AG09319 (cell line): Measurements from ENCODE around the gene GYPA.
"Not testable (repeated sequence)": the region's sequence is repeated elsewhere in the genome, so short reads cannot be mapped to it uniquely, and the experiment has no call there.

Experiments used
- DNase-seq: peaks from one replicate; pipeline ENCODE4 v3.0.0-alpha.2; 2010; ENCODE audit warnings: low read depth; ENCODE audit errors: extremely low read depth
- TF ChIP-seq, protein P1 (sequence below): IDR thresholded peaks from 2 replicates; pipeline ENCODE4 v1.5.1; 2011; ENCODE audit warnings: low read depth, mild to moderate bottlenecking, inconsistent platforms, low read length, moderate library complexity

Gene GYPA

DNA sequence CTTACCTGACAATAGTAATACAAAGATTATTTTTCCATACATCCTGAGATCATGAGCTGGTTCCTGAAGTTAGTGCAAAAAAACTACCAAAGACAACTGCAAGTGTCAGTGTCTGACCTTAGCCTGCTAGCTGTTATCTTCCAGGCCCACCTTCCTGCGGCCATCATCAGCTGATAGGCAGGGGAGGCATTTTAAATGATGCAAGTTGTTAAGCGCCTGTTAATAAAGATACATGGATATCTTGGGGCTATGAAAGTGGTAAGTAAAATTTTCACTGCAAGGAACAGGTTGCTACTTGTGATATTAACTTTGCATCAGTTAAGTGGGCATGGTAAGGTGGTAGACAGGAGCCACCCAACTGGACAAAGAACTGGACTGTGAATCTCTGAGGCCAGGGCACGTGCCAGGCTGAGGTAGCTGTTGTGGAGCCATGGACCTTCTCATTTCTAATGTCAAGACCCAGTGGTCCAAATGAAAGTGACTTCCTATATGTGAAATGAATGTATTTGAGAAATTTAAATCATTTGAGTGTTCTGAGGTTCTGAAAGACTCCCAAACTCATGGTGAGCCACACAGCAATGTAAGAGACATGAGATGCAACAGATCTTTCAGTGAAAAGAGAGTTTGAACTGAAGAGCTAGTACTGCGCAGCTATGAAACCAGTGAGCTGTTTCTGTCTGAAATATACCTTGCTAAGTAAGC lies at the start of gene GYPA:
GYPA (minus strand) TSS at position 125 of the 702 bp plus-strand sequence; CDS start at position 42, 83 bp downstream.
- DNase-seq: not testable (repeated sequence)

DNA sequence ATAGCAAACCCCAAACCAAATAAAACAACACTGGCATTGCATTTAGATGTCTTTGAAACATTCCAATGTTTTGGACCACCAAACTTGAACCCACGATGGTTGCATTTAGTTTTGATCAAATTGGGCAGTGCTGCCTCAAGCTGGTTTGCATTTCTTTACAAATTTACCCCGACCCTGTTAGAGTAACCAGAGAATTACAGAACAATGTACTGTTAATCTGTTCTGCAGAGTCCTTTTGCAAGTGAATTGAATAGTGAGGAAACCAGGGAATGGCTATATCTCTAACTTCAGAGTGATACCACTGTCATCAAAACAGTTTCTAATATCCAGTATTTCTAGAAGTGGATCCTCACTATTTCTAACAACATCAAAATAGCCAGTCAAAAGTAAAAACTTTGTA lies 49.5 kb upstream of the GYPA start:
- no peak for DNase-seq
- TF ChIP-seq, protein P1, sequence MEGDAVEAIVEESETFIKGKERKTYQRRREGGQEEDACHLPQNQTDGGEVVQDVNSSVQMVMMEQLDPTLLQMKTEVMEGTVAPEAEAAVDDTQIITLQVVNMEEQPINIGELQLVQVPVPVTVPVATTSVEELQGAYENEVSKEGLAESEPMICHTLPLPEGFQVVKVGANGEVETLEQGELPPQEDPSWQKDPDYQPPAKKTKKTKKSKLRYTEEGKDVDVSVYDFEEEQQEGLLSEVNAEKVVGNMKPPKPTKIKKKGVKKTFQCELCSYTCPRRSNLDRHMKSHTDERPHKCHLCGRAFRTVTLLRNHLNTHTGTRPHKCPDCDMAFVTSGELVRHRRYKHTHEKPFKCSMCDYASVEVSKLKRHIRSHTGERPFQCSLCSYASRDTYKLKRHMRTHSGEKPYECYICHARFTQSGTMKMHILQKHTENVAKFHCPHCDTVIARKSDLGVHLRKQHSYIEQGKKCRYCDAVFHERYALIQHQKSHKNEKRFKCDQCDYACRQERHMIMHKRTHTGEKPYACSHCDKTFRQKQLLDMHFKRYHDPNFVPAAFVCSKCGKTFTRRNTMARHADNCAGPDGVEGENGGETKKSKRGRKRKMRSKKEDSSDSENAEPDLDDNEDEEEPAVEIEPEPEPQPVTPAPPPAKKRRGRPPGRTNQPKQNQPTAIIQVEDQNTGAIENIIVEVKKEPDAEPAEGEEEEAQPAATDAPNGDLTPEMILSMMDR: no peak

- DNase-seq: no peak
- TF ChIP-seq, protein P1: no peak
Measured at GRCh38 chr4:144189121-144189520, 48.6 kb upstream of the GYPA start.

DNA sequence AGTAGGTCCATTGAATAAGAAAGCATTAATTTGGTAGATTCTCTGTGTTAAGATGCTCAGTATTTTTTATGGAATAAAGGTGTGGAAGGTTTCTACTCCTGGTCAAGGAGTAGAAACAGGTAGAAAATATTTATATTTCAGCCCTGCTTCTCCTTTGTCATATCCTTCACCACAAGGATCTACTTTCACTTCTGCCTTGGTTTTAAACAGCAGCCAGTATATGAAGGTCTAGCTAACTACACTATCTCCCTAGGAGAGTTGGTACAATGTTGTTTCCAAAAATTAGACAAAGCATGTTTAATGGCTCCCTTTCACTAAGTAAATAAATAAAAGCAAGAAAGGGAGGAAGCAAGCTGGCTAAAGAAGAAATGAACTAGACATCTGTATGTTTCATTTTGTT lies 44.6 kb upstream of the GYPA start:
- no peak for DNase-seq
- TF ChIP-seq, protein P1: no peak

DNA sequence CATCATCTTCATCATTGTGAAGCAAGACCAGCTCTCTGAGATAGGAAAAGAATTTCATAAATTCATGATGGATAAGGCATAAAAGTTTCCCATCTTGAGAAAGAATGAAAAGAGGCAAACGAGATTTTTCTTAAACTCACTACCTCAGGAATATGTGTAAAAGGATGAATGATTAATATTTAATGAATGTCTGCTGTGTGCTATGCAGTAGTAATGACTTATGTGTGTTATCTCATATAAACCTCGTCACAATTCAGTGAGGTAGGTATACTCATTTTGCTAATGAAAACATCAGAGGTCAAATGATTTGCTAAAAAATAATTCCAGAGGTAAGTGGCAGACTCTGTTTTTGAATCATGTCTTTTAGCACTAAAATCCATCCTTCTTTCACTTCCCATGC lies 42.6 kb upstream of the GYPA start:
- TF ChIP-seq, protein P1: no peak
- no peak for DNase-seq

DNA sequence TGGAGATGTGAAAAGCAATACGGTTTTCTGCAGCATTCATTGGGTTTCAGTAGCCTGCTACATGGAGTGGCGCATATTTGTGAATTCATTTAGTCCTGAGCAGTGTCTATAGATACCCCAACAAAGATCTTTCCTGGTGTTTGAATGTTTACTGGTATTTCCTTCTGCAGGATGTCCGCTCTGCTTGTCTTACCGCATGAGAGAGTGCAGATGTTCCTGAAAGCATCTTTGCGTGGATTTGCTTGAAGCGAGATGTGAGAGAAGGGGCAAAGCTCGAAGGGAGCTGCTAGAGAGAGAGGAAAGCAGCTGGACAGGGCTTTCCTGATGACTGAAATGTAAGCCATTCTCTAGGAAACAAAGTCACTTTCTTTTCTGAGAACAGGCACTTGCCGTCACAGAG lies 40.9 kb upstream of the GYPA start:
- DNase-seq: no peak
- TF ChIP-seq, protein P1: no peak

- TF ChIP-seq, protein P1: no peak
- no peak for DNase-seq
Measured at GRCh38 chr4:144179152-144179739, 38.7 kb upstream of the GYPA start.

DNA sequence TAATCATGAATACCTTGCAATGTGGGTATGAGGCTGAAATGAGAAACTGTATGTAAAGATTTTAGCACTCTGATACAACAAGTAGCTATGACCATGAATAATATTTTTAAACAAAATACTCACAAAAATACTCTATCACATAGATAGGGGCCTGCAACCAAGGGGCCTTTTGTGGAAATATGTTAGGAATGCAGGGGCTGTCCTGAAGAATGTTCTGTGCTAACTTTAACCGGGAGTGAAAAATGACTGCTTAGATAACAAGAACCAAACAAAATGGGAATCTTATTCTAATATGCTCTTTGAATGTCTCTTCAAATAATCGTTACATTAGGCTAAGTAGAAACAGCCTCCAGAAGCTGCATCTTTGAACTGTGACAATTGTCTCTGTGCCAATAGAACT lies 37.9 kb upstream of the GYPA start:
- DNase-seq: no peak

More for the DNA sequence above, 37.9 kb upstream of the GYPA start:
- TF ChIP-seq, protein P1: no peak
